Limb (tissue), 2 donors: Measurements from ENCODE around the gene MYCN.
"Not testable (repeated sequence)": the region's sequence is repeated elsewhere in the genome, so short reads cannot be mapped to it uniquely, and the experiment has no call there.

Experiments used
- DNase-seq, 2 donors: peaks; one replicate each; pipeline ENCODE4 v3.0.0-alpha.2; 2016; ENCODE audit errors: extremely low spot score in 2 of 2

Gene MYCN

GRCh38 chr2:15942711-15943345 is 2.5 kb downstream of the MYCN start:
- peak in 1 of 2 donors; percentile 53 for DNase-seq

GRCh38 chr2:15943378-15944280 is 3.3 kb downstream of the MYCN start:
- peak; percentile 83 to 85 for DNase-seq

- DNase-seq = no peak
These were observed 4.1 kb downstream of the MYCN start for GRCh38 chr2:15944325-15945017.

- DNase-seq = no peak
These were observed 5.8 kb downstream of the MYCN start for GRCh38 chr2:15945909-15946705.

GRCh38 chr2:15946983-15947382 is 6.6 kb downstream of the MYCN start:
- no peak for DNase-seq

GRCh38 chr2:15947431-15947830 is 7.1 kb downstream of the MYCN start:
- DNase-seq = no peak

GRCh38 chr2:15948704-15948957 is 8.3 kb downstream of the MYCN start:
- DNase-seq = no peak

- DNase-seq = no peak
These were observed 8.8 kb downstream of the MYCN start for GRCh38 chr2:15949126-15949525.

- DNase-seq = no peak
These were observed 9.2 kb downstream of the MYCN start for GRCh38 chr2:15949551-15949950.

GRCh38 chr2:15950088-15950952 is 10.0 kb downstream of the MYCN start:
- DNase-seq = no peak

- DNase-seq = not testable (repeated sequence)
These were observed 11.6 kb downstream of the MYCN start for GRCh38 chr2:15951936-15952335.

- DNase-seq = no peak
These were observed 12.2 kb downstream of the MYCN start for GRCh38 chr2:15952451-15953146.

GRCh38 chr2:15953147-15953630 is 12.8 kb downstream of the MYCN start:
- DNase-seq = no peak

- DNase-seq = no peak
These were observed 13.7 kb downstream of the MYCN start for GRCh38 chr2:15953891-15954680.

GRCh38 chr2:15954761-15955160 is 14.4 kb downstream of the MYCN start:
- DNase-seq = no peak

- DNase-seq = no peak
These were observed 15.1 kb downstream of the MYCN start for GRCh38 chr2:15955232-15955988.

- no peak for DNase-seq
These were observed 15.9 kb downstream of the MYCN start for GRCh38 chr2:15956230-15956629.
